Neural cell (in vitro differentiated cells): ENCODE data around the gene NDUFAF2. TPM values are rescaled to one million over a fixed set of nuclear protein-coding genes. Genes with fewer than 3 reads are reported as not detected.
"Not testable (repeated sequence)": the region's sequence is repeated elsewhere in the genome, so short reads cannot be mapped to it uniquely, and the experiment has no call there.

ENCODE experiments used
- H2AFZ ChIP-seq: fragments of 200-600, 300-800 bp; sonication (generic), shearing (Covaris generic); 2 replicates; pipeline ENCODE4 v1.6.0; 2014; ENCODE audit warnings: low read depth, mild to moderate bottlenecking, antibody characterized with exemption, low read length, moderate library complexity
- H3F3A ChIP-seq: fragments of 200-600 bp; shearing (Covaris generic); 2 replicates; pipeline ENCODE4 v1.6.1; 2016; ENCODE audit warnings: mild to moderate bottlenecking, moderate library complexity, mixed read lengths, antibody characterized with exemption, low read length; ENCODE audit not compliant: insufficient read depth, poor library complexity, severe bottlenecking
- H3K27ac ChIP-seq: fragments of 200-600, 300-800 bp; sonication (generic), shearing (Covaris generic); 2 replicates; pipeline ENCODE4 v1.5.1; 2014; ENCODE audit warnings: mild to moderate bottlenecking, low read length, moderate library complexity
- H3K27me3 ChIP-seq: fragments of 300-800, 200-600 bp; sonication (generic), shearing (Covaris generic); 2 replicates; pipeline ENCODE4 v1.6.0; 2014; ENCODE audit warnings: mild to moderate bottlenecking, low read depth, low read length, moderate library complexity; ENCODE audit not compliant: insufficient read depth
- H3K36me3 ChIP-seq: fragments of 300-800, 200-600 bp; sonication (generic), shearing (Covaris generic); 2 replicates; pipeline ENCODE4 v1.5.1; 2014; ENCODE audit warnings: mild to moderate bottlenecking, antibody characterized with exemption, low read length, moderate library complexity; ENCODE audit not compliant: insufficient read depth
- H3K4me2 ChIP-seq: fragments of 300-800, 200-600 bp; sonication (generic), shearing (Covaris generic); 2 replicates; pipeline ENCODE4 v1.6.0; 2014; ENCODE audit warnings: mild to moderate bottlenecking, low read length
- H3K4me3 ChIP-seq: fragments of 300-800, 200-600 bp; sonication (generic), shearing (Covaris generic); 2 replicates; pipeline ENCODE4 v1.5.1; 2014; ENCODE audit warnings: mild to moderate bottlenecking, low read length, moderate library complexity
- H3K79me2 ChIP-seq: fragments of 200-600 bp; shearing (Covaris generic); replicated peaks from 2 replicates; pipeline ENCODE4 v1.6.0; 2014; ENCODE audit warnings: mild to moderate bottlenecking, low read length, moderate library complexity; ENCODE audit not compliant: insufficient read depth
- H3K9ac ChIP-seq: fragments of 300-800, 200-600 bp; sonication (generic), shearing (Covaris generic); 2 replicates; pipeline ENCODE4 v1.6.1; 2016; ENCODE audit warnings: mild to moderate bottlenecking, low read length, mixed read lengths
- H3K9me2 ChIP-seq: fragments of 200-600 bp; shearing (Covaris generic); 2 replicates; pipeline ENCODE4 v1.6.1; 2016; ENCODE audit warnings: mild to moderate bottlenecking, low read length, mixed read lengths; ENCODE audit not compliant: insufficient read depth
- H3K9me3 ChIP-seq: fragments of 200-600, 300-800 bp; sonication (generic), shearing (Covaris generic); 2 replicates; pipeline ENCODE4 v1.6.1; 2016; ENCODE audit warnings: mild to moderate bottlenecking, mixed run types, low read length, moderate library complexity, mixed read lengths
- H4K20me1 ChIP-seq: fragments of 200-600 bp; shearing (Covaris generic); 2 replicates; pipeline ENCODE4 v1.6.1; 2016; ENCODE audit warnings: mild to moderate bottlenecking, mixed run types; ENCODE audit not compliant: insufficient read depth
- CTCF ChIP-seq: fragments of 450-650 bp; IDR thresholded peaks from 2 replicates; pipeline ENCODE4 v1.5.1; 2014; ENCODE audit warnings: antibody characterized with exemption, mild to moderate bottlenecking, moderate library complexity; ENCODE audit not compliant: poor library complexity, severe bottlenecking
- EP300 ChIP-seq: fragments of 450-650 bp; conservative IDR thresholded peaks from 2 replicates; pipeline ENCODE4 v1.6.1; 2014; ENCODE audit warnings: antibody characterized with exemption, mild to moderate bottlenecking, moderate library complexity; ENCODE audit not compliant: poor library complexity, severe bottlenecking
- EZH2 ChIP-seq: fragments of 200-600, 300-800 bp; shearing (Covaris generic), sonication (generic); IDR thresholded peaks from 2 replicates; pipeline ENCODE4 v1.6.1; 2014; ENCODE audit warnings: antibody characterized with exemption, low read length, borderline replicate concordance, mild to moderate bottlenecking; ENCODE audit not compliant: insufficient read depth, poor library complexity, severe bottlenecking
- MXI1 ChIP-seq: fragments of 450-650 bp; conservative IDR thresholded peaks from 2 replicates; pipeline ENCODE4 v1.6.1; 2014; ENCODE audit warnings: antibody characterized with exemption, mild to moderate bottlenecking; ENCODE audit not compliant: poor library complexity, severe bottlenecking
- POLR2AphosphoS5 ChIP-seq: IDR thresholded peaks from 2 replicates; pipeline ENCODE4 v1.6.1; 2012
- RAD21 ChIP-seq: fragments of 450-650 bp; conservative IDR thresholded peaks from 2 replicates; pipeline ENCODE4 v1.6.1; 2014; ENCODE audit warnings: antibody characterized with exemption, mild to moderate bottlenecking, moderate library complexity
- REST ChIP-seq: IDR thresholded peaks from 2 replicates; pipeline ENCODE4 v1.6.1; 2012; ENCODE audit warnings: borderline replicate concordance
- SMC3 ChIP-seq: fragments of 450-650 bp; conservative IDR thresholded peaks from 2 replicates; pipeline ENCODE4 v1.6.1; 2014; ENCODE audit warnings: antibody characterized with exemption, mild to moderate bottlenecking, moderate library complexity; ENCODE audit not compliant: poor library complexity
- TAF1 ChIP-seq: IDR thresholded peaks from 2 replicates; pipeline ENCODE4 v1.6.1; 2012; ENCODE audit warnings: low read depth
- polyA plus RNA-seq: library from polyadenylated mRNA; depleted of rRNA; stranded (reverse); fragments of >200 nt; gene quantifications from 2 replicates; pipeline ENCODE4 v1.2.3, GENCODE V29; 2014

NDUFAF2 gene
- polyA plus RNA-seq, 1 donor from 2014 or later = 53.6 TPM

- no peak overlapping the region for H2AFZ ChIP-seq
- TF ChIP-seq MXI1 (no peak), CTCF (no peak), TAF1 (no peak), REST (no peak), RAD21 (no peak), POLR2AphosphoS5 (no peak), EZH2 (no peak), SMC3 (no peak), EP300 (no peak)
- H3K79me2 ChIP-seq = no peaks in the 10 kb centered on the region
- no peak overlapping the region for H3K27ac ChIP-seq
- no peaks in the 10 kb centered on the region for H3K9me2 ChIP-seq
- H4K20me1 ChIP-seq = no peaks in the 10 kb centered on the region
- no peaks in the 10 kb centered on the region for H3F3A ChIP-seq
- no peaks in the 10 kb centered on the region for H3K36me3 ChIP-seq
- no peaks in the 10 kb centered on the region for H3K9me3 ChIP-seq
- no peak overlapping the region for H3K4me3 ChIP-seq
- no peaks in the 10 kb centered on the region for H3K27me3 ChIP-seq
- H3K9ac ChIP-seq = no peak overlapping the region
- H3K4me2 ChIP-seq = no peak overlapping the region
Observed at GRCh38 chr5:61186634-61187033, 241.6 kb downstream of the NDUFAF2 start.

- not testable (repeated sequence) for H4K20me1 ChIP-seq, H3K9me3 ChIP-seq, H3K4me3 ChIP-seq, H3K27ac ChIP-seq, H3K27me3 ChIP-seq, H3K79me2 ChIP-seq, H3F3A ChIP-seq, H2AFZ ChIP-seq, H3K9me2 ChIP-seq, H3K36me3 ChIP-seq, H3K4me2 ChIP-seq, H3K9ac ChIP-seq
Observed at GRCh38 chr5:61187352-61187751, 242.3 kb downstream of the NDUFAF2 start.

GRCh38 chr5:61187826-61188225 lies 242.8 kb downstream of the NDUFAF2 start:
- H3K4me2 ChIP-seq = not testable (repeated sequence)

More at GRCh38 chr5:61187826-61188225, 242.8 kb downstream of the NDUFAF2 start:
- not testable (repeated sequence) for H3K9me3 ChIP-seq, H3F3A ChIP-seq, H3K4me3 ChIP-seq, H3K9me2 ChIP-seq, H3K27ac ChIP-seq, H3K9ac ChIP-seq, H2AFZ ChIP-seq, H3K79me2 ChIP-seq, H3K36me3 ChIP-seq, H3K27me3 ChIP-seq, H4K20me1 ChIP-seq
